Stimulated activated CD8-positive, alpha-beta memory T cell treated with anti-CD3 and anti-CD28 coated beads, Interleukin-4, amount 100 ng/mL, for 24 hours (primary cell): ENCODE data around the gene B3GALT4.
"Not testable (repeated sequence)": the region's sequence is repeated elsewhere in the genome, so short reads cannot be mapped to it uniquely, and the experiment has no call there.

Source experiments
- DNase-seq: peaks from one replicate; pipeline ENCODE4 v3.0.0-alpha.2; 2020; ENCODE audit warnings: low read depth

Gene B3GALT4

DNA sequence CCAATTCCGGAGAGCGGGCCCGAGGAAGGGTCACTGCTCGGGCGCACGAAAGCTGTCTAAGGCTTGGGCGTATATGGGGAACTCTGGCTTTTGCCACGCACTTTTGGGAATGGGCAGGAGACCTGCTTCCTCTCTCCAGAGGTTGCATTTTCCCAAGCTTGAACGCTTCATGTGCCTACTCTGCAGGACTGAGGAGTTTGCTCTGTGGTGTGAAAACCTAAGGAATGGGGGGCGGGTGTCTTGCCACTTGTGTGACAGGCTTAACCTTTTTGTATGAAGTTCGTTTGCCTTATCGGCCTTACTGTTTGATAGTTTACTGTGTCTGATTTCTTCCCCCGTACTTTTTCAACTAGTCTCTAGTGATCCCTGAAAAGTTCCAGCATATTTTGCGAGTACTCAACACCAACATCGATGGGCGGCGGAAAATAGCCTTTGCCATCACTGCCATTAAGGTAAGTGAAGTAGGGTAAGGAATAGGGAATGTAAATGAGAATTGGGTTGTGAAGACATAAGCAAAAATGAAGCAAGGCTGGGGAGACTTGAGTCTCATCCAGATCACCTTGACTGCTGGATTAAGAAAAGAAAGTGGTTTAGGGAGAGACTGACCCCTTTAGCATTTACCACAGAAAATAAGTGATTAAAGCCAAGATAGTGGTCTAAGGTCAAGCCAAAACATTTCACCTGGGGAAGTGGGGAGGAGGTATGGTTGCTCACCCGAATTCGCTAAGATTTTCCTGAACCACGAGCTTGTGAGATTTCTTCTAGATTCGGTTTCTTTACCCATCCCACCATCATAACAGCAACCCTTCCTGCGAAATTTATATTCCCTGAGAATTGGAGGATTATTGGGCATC, 4.4 kb upstream of the B3GALT4 start:
- no peak for DNase-seq

- no peak for DNase-seq
Observed at GRCh38 chr6:33273129-33273923, 3.6 kb upstream of the B3GALT4 start.

GRCh38 chr6:33273924-33274902, 2.7 kb upstream of the B3GALT4 start:
- DNase-seq, result no peak

DNA sequence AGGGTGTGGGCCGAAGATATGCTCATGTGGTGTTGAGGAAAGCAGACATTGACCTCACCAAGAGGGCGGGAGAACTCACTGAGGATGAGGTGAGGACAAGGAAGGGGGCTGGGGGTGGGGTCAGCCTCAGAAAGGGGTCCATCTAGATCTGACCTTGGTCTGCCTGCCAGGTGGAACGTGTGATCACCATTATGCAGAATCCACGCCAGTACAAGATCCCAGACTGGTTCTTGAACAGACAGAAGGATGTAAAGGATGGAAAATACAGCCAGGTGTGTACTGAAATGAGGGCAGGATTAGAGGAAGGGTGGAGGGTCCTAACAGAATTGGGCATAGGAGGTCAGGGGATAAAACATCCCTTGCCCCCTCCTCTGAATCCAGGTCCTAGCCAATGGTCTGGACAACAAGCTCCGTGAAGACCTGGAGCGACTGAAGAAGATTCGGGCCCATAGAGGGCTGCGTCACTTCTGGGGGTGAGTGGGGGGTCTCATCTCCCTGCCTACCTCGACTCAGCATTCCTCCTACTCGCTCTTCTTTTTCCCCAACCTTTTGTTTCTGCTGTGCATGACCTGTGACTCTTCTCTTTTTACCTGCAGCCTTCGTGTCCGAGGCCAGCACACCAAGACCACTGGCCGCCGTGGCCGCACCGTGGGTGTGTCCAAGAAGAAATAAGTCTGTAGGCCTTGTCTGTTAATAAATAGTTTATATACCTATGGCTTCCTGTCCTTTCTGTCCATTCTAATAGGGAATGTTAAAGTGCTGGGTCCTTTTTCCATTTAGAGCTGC, 935 bp upstream of the B3GALT4 start:
- DNase-seq, result not testable (repeated sequence)

DNA sequence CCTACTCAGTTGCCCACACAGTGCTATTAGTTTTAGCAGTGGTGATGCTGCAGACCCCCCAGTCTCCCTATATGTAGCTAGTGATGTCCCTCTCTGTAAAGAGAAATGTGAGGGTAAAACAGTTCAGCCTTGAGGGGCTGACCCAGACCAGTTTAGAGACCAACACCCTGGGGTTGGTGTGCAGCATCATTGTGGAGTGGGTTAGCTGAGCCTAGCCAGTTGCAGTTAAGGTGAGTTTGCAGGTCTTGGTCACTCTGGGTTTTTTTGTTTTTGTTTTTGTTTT, 401 bp upstream of the B3GALT4 start:
- DNase-seq, result no peak

GRCh38 chr6:33277663-33278391, 904 bp downstream of the B3GALT4 start:
- no peak for DNase-seq

DNA sequence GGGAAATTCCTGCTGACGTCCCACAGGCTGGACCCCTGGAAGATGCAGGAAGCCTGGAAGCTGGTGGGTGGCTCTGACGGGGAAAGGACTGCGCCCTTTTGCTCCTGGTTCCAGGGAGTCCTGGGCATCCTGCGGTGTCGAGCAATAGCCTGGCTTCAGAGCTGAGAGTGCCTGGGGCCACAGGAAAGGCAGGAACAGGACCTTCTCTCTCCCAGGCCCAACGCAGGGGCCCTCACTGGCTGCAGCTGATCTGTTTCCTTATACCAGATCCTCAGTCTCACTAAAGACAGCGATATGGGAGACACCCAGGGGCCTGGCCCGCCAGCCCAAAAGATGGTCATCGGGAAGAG, 1.4 kb downstream of the B3GALT4 start:
- DNase-seq, result no peak

DNA sequence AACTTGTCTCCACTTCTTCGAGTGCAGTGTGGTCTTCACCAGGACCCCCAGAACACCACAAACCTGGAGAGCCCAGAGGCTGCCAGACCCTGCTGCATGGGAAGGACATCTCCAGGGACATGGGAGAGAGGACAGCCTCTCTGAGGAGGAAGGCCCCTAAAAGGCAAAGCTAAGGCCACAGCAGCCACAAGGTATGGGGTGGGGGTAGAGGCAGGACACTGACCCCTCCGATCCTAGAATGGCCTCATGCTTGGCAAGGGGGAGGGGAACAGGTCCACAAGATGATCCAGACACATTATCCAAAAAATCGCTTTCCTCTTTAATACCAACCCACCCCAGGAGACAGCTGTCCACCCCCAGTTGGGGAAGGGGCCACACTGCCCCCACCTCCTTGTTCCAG, 1.9 kb downstream of the B3GALT4 start:
- no peak for DNase-seq

GRCh38 chr6:33279257-33279695, 2.4 kb downstream of the B3GALT4 start:
- DNase-seq, result no peak

- no peak for DNase-seq
Observed at GRCh38 chr6:33279971-33280511, 3.1 kb downstream of the B3GALT4 start.

DNA sequence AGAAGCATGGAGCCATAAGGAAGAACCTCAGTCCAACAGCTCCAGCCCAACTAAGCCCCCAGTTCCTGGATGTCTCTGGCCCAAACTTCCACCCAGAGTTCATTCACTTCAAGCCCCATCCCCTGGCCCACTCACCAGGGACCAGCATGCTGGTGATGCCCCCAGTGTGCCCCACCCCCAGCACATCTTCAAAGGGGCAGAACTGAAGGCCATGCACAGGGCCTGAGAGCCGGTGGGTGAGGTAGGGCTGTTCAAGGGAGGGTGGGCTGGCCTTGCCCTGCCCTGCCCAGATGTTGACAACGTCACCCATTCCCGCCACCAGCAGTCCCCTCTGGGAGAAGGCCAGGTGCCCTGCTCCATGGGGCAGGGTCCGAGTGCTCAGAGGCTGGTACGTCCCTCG, 3.6 kb downstream of the B3GALT4 start:
- DNase-seq, result no peak

- not testable (repeated sequence) for DNase-seq
Observed at GRCh38 chr6:33285214-33285613, 8.3 kb downstream of the B3GALT4 start.

- DNase-seq, result no peak
Observed at GRCh38 chr6:33286946-33287914, 10.3 kb downstream of the B3GALT4 start.

DNA sequence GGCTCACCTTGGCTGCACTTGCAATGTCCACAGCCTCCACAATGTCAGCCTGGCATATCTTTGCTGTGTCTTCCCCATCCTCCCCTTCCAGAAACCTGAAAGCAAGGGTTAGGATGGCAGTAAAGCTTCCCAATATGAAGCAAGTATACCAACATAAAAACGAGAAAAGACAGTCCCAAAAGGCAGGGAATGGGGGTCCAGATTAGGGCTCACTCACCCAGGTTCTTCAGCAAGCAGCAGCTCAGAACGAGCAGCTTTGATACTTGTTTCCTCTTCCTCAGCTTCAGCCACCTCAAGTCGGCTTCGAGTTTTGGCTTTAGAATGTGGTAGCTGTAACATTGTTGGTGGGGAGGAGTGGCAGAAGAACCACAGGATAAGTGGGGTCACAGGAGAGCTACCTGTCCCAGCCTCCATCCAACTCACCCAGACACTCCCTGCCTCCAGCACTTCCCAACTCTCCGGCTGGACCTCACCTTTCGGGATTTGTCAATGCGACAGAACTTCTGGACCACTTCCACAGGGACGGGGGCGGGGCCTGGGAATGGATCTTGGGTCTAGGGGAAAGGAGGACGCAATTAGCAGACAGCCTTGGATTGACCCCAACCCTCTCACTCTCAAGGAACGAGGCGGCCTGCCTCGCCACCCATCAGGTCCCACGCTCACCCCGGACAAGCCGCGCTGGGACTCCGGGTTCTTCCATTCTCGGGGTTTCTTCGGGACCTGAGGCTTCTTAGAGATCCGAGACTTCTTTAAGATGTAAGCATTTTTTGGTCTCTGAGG, 11.4 kb downstream of the B3GALT4 start:
- no peak for DNase-seq

- peak; percentile 71 for DNase-seq
Observed at GRCh38 chr6:33288921-33289783, 12.2 kb downstream of the B3GALT4 start, which contains the start of the genes PFDN6 and WDR46. TSS of gene PFDN6 (plus strand) at chr6:33289601. CDS start at chr6:33289857, 256 bp downstream. TSS of gene WDR46 (minus strand) at chr6:33289239. CDS start at chr6:33289170, 69 bp downstream.

DNA sequence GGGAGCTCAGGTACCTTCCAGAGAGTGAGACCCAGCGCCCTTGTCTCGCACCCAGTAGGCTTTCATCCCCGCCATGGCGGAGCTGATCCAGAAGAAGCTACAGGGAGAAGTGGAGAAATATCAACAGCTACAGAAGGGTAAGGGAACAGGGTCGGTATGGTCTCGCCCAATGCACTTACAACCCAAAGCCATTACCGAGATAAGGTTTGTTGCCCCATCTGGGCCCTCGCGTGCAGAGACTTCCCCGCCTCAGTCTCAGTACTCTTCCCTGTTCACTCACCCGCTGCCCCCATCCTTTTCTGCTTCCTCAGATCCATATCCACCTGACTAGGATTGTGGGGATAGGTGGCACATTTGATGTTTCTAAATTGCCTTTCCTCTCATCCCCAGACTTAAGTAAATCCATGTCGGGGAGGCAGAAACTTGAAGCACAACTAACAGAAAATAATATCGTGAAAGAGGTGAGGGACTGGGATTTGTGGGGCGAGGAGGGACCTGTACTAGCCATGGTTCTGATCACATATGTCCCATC, 12.9 kb downstream of the B3GALT4 start:
- DNase-seq, result no peak

GRCh38 chr6:33290459-33290858, 13.5 kb downstream of the B3GALT4 start:
- DNase-seq, result no peak
